AG08395 (cell line): ENCODE measurements around the gene NRCAM.

Experiments used
- DNase-seq: peaks from one replicate; pipeline ENCODE4 v3.0.0; 2012; ENCODE audit warnings: mixed read lengths, low spot score

NRCAM gene

GRCh38 chr7:108424013-108424412, 32.2 kb downstream of the NRCAM start:
- DNase-seq = no peak

- DNase-seq = no peak
Measured at GRCh38 chr7:108423089-108423989, 32.9 kb downstream of the NRCAM start.

GRCh38 chr7:108421720-108422331, 34.4 kb downstream of the NRCAM start:
- no peak for DNase-seq

- DNase-seq = no peak
Measured at GRCh38 chr7:108419961-108420908, 36.0 kb downstream of the NRCAM start.

- no peak for DNase-seq
Measured at GRCh38 chr7:108418946-108419345, 37.3 kb downstream of the NRCAM start.

- no peak for DNase-seq
Measured at GRCh38 chr7:108417926-108418325, 38.3 kb downstream of the NRCAM start.

GRCh38 chr7:108417144-108417543, 39.1 kb downstream of the NRCAM start:
- DNase-seq = no peak

- DNase-seq = peak; percentile 43
Measured at GRCh38 chr7:108415821-108416536, 40.3 kb downstream of the NRCAM start.

- no peak for DNase-seq
Measured at GRCh38 chr7:108415084-108415483, 41.2 kb downstream of the NRCAM start.

- peak; percentile 9 for DNase-seq
Measured at GRCh38 chr7:108413782-108414492, 42.3 kb downstream of the NRCAM start.

GRCh38 chr7:108413337-108413736, 42.9 kb downstream of the NRCAM start:
- no peak for DNase-seq

- DNase-seq = no peak
Measured at GRCh38 chr7:108409146-108409545, 47.1 kb downstream of the NRCAM start.

GRCh38 chr7:108408296-108408991, 47.8 kb downstream of the NRCAM start:
- DNase-seq = no peak

GRCh38 chr7:108407676-108408075, 48.6 kb downstream of the NRCAM start:
- no peak for DNase-seq

- DNase-seq = no peak
Measured at GRCh38 chr7:108406222-108406890, 49.9 kb downstream of the NRCAM start.

- DNase-seq = no peak
Measured at GRCh38 chr7:108404509-108405420, 51.5 kb downstream of the NRCAM start.

GRCh38 chr7:108403597-108404217, 52.5 kb downstream of the NRCAM start:
- DNase-seq = no peak

- DNase-seq = no peak
Measured at GRCh38 chr7:108402865-108403264, 53.4 kb downstream of the NRCAM start.
